HG03280 (cell line): ENCODE results near the gene SPOCK1.
A peak's percentile ranks its signal among the peaks of the same experiment; 100 is the strongest.
"Not testable (repeated sequence)": the region's sequence is repeated elsewhere in the genome, so short reads cannot be mapped to it uniquely, and the experiment has no call there.

Experiments
- ATAC-seq: cut with Tn5 transposase; IDR thresholded peaks from one replicate; pipeline ENCODE4 v1.9.1; 2021; ENCODE audit warnings: mild to moderate bottlenecking, moderate library complexity; ENCODE audit not compliant: unreplicated experiment

The SPOCK1 gene

DNA sequence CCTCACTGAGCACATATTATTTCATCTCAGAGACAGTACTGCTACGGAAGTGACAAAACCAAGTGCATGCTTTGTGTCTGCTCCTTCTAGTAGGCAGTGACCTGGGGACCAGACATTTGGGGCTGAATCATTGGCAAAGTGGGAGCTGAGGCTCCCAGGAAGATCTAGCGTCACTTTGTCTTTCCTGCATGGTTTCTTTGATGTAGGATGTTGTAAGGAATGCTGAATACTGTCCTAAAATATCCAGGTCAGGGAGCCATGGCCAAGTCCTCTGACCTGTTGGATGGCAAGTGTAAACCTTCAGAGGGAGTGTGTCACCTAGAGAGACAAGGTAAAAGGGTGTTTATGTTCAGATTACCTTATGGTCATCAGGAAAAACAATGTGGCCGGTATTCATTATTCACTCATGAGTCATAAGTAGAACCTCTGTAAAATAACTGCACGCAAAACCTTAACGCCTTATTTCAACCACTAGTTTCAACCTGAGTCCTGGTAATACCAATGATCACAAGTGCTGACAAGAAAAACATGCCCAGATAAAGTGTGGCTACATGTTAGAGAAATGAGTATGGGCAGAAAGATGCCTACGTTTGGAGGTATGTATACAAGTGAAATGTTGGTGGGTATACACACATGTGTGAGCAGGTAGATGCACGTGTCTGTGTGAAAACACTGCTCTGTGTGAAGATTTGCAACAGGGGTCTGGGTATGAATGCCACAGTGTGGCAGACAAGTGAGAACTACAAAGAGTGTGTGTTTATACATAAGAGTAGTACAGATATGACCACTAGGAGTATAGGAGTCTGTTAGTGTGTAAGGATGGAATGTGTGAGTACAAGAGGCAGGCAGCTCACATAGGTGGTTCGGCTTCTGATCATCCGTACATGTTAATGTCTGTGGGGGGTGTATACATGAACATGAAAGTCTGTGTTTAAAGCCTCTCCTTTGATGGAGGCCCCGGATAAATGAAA lies 263.9 kb downstream of the SPOCK1 start:
- ATAC-seq: no peak

DNA sequence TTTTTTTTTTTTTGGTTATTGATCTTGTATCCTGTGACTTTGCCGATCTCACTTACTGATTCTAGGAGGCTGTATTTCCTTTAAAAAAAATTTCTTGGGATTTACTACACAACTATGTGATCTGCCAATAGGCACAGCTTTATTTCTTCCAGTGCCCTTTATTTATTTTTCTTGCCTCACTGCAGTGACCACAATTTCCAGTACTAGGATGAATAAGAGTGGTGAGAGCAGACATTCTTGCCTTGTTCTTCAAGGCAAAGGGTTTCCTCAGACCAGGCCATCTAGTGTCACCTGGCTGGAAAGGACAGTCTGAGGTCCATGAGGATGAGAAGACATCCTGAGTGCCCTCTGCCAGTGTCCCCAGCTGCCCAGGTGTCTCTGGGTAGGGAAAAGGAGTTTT lies 265.4 kb downstream of the SPOCK1 start:
- no peak for ATAC-seq

DNA sequence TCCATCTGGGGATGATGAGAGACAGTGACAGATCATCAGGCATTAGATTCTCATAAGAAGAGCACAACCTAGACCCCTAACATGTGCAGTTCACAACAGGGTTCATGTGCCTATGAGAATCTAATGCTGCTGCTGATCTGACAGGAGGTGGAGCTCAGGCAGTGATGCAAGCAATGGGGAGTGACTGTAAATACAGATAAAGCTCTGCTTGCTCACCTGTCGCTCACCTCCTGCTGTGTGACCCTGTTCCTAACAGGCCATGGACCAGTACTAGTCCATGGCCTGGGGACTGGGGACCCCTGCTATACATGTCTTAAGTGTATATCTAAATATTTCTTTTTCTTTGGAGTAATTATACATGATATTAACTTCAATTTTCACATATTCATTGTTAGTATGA lies 265.8 kb downstream of the SPOCK1 start:
- not testable (repeated sequence) for ATAC-seq

DNA sequence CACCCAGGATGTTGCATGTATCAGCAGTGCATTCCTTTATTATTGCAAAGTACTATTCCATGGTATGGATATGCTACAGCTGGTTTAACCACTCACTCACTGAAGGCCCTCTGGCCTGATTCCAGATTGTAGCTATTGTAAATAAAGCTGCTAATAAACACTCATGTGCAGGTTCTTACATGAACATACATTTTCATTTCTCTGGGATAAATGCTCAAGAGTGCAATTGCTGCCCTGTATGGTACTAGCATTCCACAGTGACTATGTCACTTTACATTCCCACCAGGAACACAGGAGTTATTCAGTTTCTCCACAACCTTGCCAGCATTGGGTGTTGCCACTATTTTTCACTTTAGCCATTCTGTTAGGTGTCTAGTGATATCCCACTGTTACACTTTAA lies 267.6 kb downstream of the SPOCK1 start:
- ATAC-seq: no peak

DNA sequence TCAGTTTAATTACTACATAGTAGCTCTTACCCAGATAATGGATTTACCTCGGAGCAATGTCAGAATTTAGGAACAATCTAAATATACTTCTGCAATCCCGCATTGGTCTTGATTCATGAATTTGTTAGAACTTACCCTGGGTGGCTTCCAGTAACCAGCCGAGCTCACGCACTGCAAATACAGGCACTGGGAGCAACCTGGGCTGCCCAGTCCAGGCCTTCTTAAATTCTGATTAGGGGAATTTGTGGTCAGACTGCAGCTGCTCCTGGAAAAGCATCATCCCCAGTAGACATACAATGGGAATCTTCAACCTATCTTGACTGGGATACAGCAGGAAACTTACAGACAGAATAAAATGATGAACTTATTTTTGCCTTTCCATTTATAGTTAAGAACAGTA lies 270.3 kb downstream of the SPOCK1 start:
- ATAC-seq: no peak

DNA sequence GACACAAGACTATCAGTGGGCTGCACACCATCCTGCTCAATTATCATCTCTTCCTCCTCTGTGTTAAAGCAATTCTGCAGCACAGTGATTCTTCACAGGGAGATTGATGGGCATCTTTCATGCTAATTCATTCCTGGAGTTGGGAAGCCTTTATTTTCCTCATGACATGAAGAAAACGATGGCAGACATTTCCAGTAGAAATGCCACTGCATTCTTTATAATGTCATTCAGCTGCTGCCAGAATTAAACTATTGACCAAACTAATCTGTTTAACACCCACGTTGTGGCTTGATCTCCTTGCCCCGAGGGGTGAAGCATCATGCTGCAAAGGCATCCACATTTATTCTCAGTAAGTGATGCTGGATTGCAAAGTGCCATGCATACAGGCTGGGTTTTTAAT lies 273.0 kb downstream of the SPOCK1 start:
- no peak for ATAC-seq

DNA sequence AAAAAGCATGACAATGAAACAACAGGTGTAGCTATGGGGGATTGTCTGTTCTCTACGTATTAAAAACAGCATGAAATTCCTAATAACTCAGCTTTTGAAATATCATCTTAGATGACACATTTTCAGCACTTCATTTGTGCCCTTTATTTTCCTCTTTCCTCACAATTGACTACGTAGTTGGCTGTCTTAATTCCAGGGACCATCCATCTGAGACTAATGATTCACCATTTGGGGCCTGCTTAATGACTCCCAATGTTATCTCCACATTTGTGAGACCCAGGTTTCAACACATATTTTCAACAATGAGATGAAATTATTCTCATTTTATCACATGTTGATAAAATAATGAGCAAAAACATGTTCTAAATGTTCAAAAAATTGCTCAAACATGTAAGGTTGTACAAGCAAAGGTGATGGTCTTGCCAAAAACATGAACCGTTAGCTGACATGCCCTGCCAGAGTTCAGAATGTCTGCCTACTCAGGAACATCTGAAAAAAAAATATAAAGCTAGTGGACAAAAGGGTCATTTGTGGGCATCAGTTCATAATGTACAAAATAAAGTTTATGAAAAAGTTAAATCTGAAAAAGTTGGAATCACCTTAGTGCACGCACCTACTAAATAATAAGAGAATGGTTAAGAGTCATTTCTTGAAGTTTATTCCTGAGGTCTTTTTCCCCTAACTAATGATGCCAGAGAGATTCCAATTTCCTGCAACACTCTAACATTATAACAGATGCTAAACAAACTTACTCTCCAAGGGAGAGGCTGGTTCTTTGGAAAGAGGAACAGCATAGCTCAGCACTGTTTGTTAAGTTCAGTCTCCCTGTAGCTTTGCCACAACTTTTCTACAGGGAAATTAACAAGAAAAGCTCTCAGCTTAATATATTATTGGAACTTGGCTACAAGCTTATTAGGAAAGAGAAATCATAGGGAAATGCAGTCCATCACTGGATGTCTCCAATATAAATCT lies 275.5 kb downstream of the SPOCK1 start:
- ATAC-seq: no peak

DNA sequence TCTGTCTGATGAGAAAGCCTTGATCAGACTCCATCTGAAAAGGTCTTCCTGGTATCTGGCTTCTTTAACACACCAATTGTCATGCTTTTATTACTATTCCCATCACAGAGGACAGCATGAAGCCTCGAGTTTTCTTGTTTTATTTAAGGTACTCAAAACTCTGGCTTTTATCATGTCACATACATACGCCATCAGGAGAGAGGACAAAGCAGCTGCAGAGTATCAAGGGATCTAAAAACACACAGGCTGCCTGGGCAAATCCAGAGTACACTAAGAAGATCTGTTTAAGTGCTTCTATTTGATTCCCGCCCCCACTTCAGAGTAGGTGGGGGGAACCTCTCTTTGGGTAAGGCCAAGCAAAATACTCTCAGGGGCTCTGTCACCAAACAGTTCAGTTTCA lies 277.2 kb downstream of the SPOCK1 start:
- no peak for ATAC-seq

DNA sequence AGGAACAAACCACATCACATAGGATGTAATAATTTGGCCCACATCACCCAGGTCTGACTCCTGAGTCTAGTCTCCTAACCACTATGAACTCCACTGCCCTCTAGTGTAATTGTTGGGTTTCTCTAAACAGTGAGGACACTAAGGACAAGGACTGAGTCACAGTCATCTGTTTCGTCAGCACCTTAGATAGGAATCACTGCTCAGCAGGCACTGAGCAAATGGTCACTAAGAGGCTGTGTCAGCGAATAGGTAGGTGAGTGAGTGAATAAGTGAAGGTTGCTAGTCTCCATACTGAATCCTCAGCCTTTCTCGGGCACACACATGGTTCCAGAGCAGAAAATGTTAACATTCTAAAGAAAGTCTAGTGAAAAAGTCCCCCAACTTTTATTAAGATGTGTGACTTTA lies 278.6 kb downstream of the SPOCK1 start:
- ATAC-seq: peak; percentile 81

DNA sequence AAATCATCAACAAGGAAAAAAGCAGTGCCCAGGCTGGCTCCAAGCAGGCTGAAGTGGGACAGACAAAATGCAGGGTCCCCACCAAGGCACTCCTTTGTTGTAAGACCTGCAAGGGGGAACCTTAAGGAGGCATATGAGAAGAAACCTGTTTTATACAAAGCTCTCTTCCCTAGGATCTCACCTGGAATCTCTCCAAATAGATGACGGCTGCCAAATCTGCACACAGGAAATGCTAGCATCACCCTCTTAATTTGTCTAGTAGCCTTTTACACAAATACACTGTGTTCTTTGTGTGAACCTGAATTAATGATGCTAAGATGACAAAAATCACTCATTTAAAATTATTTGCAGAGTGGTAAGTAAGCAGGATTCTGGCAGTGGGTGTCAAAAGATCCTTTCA lies 280.2 kb downstream of the SPOCK1 start:
- ATAC-seq: no peak

DNA sequence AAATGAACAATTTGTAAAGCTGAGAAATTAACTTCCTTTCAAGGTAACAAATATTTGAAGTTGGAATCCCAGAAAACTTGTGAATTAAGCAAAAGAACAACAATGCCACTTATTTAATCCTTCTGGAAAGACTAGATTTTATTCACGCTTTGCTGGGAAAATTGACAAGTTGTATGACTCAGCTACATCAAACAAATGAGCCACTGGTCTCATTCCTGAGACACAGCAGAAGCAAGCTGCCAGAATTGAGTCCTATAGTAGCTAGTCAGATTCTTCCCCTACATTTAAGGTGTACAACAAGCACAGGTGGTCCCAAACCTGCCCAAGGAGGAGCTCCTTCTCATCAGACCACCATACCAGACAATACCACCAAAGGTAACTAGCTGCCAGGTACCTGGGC lies 280.7 kb downstream of the SPOCK1 start:
- ATAC-seq: no peak

DNA sequence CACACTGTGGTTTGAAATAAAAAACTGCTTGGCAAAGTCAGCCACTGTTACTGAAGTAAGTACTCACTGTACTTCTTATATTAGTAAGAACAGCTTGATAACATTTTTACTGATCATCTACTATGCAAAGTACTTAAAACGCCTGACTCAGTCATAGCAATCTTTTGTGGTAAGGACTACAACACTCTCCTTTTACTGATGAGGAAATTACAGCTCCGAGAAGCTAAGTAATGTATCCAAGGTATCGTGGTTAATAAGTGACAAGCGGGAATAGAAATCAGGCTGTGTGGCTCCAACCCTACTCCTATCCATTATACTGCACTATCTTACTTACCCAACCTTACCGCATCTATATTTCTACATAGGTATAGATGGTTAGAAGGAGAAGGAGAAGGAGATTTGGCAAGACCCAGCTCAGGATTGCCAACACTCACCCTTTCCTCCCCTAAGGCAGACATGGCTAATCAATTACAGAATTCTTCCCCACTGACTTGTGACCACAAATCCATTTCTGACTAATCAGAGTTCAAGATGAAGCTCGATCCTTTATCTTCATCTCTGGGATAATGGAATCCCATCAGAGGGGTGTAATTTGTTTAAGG lies 281.4 kb downstream of the SPOCK1 start:
- ATAC-seq: no peak

DNA sequence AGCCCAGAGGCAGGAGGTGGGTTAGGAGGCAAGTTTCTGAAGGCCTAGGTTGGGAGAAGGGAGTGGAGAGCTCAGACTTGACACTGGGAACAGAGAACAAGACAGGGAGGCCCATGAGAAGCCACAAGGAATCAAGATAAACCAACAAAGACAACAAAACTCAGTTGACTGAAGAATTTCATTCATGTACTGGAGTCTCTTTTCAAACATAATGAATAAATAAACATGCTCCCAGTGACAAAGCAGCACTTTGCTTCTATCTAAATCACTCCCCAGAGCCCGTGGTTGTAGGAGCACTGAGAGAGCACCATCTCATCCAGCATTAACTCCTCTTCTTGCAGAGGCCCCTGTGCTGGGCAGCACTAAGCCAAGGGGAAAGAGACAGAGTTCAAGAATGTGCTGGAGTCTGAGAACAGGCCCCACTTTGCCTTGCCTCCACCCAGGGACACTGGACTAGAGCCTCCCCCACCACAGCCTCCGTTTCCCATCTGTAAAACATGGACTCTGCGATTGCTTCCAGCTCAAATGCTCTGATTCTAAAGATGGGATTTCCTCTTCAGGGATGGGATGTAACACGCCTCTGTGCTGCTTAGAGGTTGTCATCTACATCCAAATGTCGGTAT lies 282.0 kb downstream of the SPOCK1 start:
- no peak for ATAC-seq

DNA sequence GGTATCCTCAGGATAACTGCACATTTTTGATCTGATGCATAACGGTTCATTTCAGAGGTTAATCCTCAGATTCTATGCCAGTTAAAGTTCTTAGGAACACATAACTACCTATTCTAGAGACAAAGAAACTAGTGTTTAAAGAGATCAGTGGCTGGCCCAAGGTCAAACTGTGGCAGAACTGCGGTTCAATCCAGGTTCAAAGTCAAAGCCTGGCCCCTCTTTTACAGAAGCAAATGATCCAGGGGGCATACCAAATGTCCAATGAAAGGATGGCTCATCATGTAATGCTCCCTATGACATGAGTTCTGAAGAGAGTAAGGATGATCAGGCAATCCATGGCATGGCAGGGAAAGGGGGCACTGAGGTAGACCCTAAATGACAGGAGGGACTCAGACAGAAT lies 283.3 kb downstream of the SPOCK1 start:
- ATAC-seq: no peak

DNA sequence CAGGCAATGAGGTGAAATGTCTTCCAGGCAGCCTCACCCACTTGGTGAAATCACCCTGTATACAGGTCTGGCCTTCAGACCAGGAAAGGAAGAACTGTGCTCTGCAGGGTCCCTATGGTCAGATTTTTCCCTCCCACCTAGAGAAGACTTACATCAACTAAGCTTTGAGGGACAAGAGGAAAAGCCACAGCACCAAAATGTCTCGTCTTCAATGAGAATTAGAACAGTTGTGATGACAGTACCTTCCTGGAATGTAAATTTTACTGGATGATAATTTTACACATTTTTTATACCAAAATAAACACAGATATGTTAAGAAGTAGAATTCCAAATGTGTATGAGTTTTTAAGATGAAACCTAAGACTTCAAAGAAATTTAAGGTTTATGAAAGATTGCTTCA lies 283.9 kb downstream of the SPOCK1 start:
- no peak for ATAC-seq

DNA sequence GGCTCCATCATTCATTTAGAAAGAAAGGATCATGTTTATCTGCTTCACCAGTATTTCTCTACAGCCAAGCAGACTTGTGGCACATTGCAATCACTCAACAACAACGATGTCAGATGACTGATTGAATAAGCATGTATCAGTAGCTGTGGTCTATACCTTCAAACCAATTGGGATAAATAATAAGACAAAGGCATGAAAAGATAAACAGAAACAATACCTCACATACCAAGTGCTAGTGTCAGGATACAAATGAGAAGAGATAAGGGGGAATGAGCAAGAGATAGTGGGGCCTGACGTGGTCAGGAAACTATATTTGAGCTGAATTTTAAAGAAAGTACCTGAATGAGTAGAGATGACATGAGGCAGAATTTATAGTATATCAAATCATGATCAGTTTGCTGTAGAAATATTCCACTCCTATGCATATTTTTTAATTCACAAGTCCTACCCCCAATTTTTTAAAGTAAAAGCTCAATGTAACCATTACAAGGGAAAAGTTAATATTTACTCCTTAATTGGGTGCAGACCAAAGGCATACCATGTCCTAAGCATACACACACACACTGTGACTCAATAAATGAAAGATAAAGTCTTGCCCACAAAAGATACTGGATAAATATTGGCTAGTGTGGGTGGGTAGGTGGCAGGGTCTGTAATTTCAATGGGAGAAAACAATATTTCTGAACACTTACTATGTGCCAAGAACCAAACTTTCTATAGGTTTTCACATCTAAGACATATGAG lies 284.5 kb downstream of the SPOCK1 start:
- no peak for ATAC-seq

DNA sequence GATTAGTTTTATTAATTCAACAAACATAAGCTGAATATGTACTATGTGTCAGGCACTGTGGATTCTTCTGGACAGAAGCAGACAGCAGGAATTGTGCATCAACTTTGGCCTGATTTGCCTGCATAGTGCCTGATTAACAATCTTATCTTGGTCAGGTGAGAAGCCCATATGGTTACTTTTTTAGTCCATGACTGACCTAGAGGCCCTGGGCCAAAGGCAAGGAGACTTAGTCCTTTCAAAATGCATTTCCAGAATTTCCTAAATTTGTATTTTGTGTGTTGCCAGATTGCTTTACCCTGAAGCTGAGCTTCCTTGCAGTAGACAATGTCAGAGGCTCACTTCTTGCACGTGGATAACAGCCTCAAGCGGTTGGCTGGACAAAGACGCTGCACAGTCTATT lies 286.7 kb downstream of the SPOCK1 start:
- no peak for ATAC-seq

DNA sequence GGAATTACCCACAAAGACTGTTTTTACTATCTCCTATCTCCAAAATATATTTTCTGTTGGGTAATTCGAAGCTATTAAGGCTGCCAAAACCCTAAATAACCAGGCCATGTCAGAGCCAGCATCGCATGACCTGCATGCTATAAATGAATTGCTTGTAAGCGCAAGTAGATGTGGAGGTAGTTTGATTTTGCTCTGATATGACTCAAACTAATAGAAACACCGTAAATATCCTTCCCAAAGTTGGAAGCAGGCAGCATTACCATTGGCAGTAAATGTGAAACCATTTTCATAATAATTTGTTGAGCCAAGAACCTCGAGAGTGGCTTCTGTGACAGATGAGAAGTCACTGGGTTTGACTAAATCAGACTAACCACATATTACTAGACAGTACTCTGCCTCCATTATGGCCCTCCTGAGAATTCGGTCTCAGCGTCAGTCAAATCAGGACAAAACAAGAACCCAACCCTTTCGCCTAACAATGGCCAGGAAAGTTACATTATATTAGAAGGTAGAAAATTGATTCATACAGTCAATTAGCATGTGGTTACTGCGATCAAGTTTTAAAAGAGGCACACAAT lies 289.8 kb downstream of the SPOCK1 start:
- no peak for ATAC-seq

DNA sequence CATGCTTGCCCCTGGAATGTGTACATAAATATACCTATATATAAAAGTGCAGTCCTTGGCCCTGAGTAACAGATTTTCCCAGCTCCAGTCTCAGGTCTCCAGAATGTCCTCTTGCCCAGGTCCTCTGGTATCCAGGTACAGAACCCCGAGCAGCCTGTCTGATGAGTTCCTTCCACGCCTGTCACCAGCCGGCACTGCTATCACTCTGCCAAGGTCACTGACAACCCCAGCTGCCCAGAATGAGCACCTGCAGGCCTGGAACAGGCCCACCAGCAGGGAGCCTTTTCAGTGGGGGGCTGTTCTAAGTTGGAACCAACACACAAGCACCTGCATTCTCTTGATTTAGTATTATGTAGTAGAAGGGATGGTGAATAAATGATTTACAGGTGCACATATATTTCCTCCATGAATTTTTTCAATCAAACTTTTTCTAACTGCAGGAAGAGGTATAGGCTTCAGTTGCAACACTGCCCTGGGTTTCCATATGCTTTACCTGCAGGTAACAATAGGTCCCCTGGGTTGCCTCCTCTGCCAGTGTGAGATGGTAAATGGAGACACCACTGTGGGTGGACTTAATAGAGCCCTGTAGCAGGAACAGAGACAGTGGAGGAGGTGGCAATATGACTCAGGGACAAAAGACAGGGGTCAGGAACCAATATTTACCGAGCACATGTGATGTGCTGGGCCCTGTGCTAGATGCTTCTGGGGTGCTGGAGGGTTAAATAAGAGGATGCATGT lies 291.9 kb downstream of the SPOCK1 start:
- no peak for ATAC-seq
